T follicular helper cell (primary cell): Measurements from ENCODE around the gene TM9SF4.
A peak's percentile ranks its signal among the peaks of the same experiment; 100 is the strongest.

Experiments
- DNase-seq: peaks from one replicate; pipeline ENCODE4 v3.0.0-alpha.2; 2020; ENCODE audit warnings: low read depth
- total RNA-seq, 2 experiments: gene quantifications; one replicate each; lab custom pipeline; 2026; lab: John Stamatoyannopoulos, UW

Gene TM9SF4
- total RNA-seq = 59.6 to 72.0 reads per million in 2 experiments

GRCh38 chr20:32109392-32110172 lies at the start of gene TM9SF4:
Gene TM9SF4, plus strand, starts transcription at chr20:32109714. Its CDS starts 27 bp downstream, at chr20:32109741.
- DNase-seq = peak; percentile 85

- no peak for DNase-seq
Observed at GRCh38 chr20:32062776-32063170, 46.7 kb upstream of the TM9SF4 start.

GRCh38 chr20:32063695-32064094 lies 45.8 kb upstream of the TM9SF4 start:
- DNase-seq = no peak

- no peak for DNase-seq
Observed at GRCh38 chr20:32064667-32065066, 44.8 kb upstream of the TM9SF4 start.

GRCh38 chr20:32067234-32067821 lies 42.2 kb upstream of the TM9SF4 start:
- no peak for DNase-seq

GRCh38 chr20:32068174-32068573 lies 41.3 kb upstream of the TM9SF4 start:
- no peak for DNase-seq

- DNase-seq = no peak
Observed at GRCh38 chr20:32069711-32070110, 39.8 kb upstream of the TM9SF4 start.

GRCh38 chr20:32070282-32070681 lies 39.2 kb upstream of the TM9SF4 start:
- no peak for DNase-seq

GRCh38 chr20:32070690-32071213 lies 38.8 kb upstream of the TM9SF4 start:
- no peak for DNase-seq

GRCh38 chr20:32071395-32072167 lies 37.9 kb upstream of the TM9SF4 start:
- no peak for DNase-seq

GRCh38 chr20:32072168-32072750 lies 37.3 kb upstream of the TM9SF4 start:
- DNase-seq = no peak

- no peak for DNase-seq
Observed at GRCh38 chr20:32075534-32075933, 34.0 kb upstream of the TM9SF4 start.

- DNase-seq = no peak
Observed at GRCh38 chr20:32077190-32077589, 32.3 kb upstream of the TM9SF4 start.

- DNase-seq = no peak
Observed at GRCh38 chr20:32078322-32078721, 31.2 kb upstream of the TM9SF4 start.

GRCh38 chr20:32078791-32079190 lies 30.7 kb upstream of the TM9SF4 start:
- DNase-seq = no peak

GRCh38 chr20:32079655-32080109 lies 29.8 kb upstream of the TM9SF4 start:
- no peak for DNase-seq

GRCh38 chr20:32080783-32081182 lies 28.7 kb upstream of the TM9SF4 start:
- DNase-seq = no peak

- DNase-seq = no peak
Observed at GRCh38 chr20:32083469-32083868, 26.0 kb upstream of the TM9SF4 start.

- no peak for DNase-seq
Observed at GRCh38 chr20:32087070-32087469, 22.4 kb upstream of the TM9SF4 start.

GRCh38 chr20:32088759-32089158 lies 20.8 kb upstream of the TM9SF4 start:
- DNase-seq = no peak

GRCh38 chr20:32089637-32090362 lies 19.7 kb upstream of the TM9SF4 start:
- no peak for DNase-seq
